Osteoblast (primary cell): ENCODE results near the gene NAP1L5. TPM values are rescaled to one million over a fixed set of nuclear protein-coding genes. Genes with fewer than 3 reads are reported as not detected.

Experiments used
- DNase-seq: peaks from one replicate; pipeline ENCODE4 v3.0.0; 2011; ENCODE audit warnings: low spot score, mixed read lengths; ENCODE audit not compliant: insufficient read length; ENCODE audit errors: missing footprints
- H2AFZ ChIP-seq: 2 replicates; pipeline ENCODE4 v1.6.0; 2011; ENCODE audit warnings: mild to moderate bottlenecking, low read length
- H3K27ac ChIP-seq: 2 replicates; pipeline ENCODE4 v1.5.1; 2011; ENCODE audit warnings: mild to moderate bottlenecking, low read depth, low read length, moderate library complexity
- H3K27me3 ChIP-seq: 2 replicates; pipeline ENCODE4 v1.6.0; 2012; ENCODE audit warnings: mild to moderate bottlenecking, control low read depth, inconsistent platforms, low read length, moderate library complexity; ENCODE audit not compliant: insufficient read depth
- H3K36me3 ChIP-seq: 2 replicates; pipeline ENCODE4 v1.5.1; 2011; ENCODE audit warnings: mild to moderate bottlenecking, low read length, control low read depth, moderate library complexity; ENCODE audit not compliant: insufficient read depth
- H3K4me1 ChIP-seq: 2 replicates; pipeline ENCODE4 v1.5.1; 2011; ENCODE audit warnings: mild to moderate bottlenecking, low read length, control low read depth, moderate library complexity; ENCODE audit not compliant: insufficient read depth
- H3K4me2 ChIP-seq: 2 replicates; pipeline ENCODE4 v1.6.0; 2011; ENCODE audit warnings: mild to moderate bottlenecking, low read length; ENCODE audit not compliant: insufficient read depth
- H3K4me3 ChIP-seq: fragments of 200-600 bp; sonication (generic); 3 replicates; pipeline ENCODE4 v1.5.1; 2012; ENCODE audit warnings: mild to moderate bottlenecking, low read length, inconsistent platforms; ENCODE audit not compliant: insufficient read depth
- H3K79me2 ChIP-seq: 2 replicates; pipeline ENCODE4 v1.6.0; 2012; ENCODE audit warnings: mild to moderate bottlenecking, low read length, control low read depth, inconsistent platforms; ENCODE audit not compliant: insufficient read depth
- H3K9me3 ChIP-seq: 2 replicates; pipeline ENCODE4 v1.5.1; 2011; ENCODE audit warnings: low read depth, low read length, control low read depth
- H4K20me1 ChIP-seq: 2 replicates; pipeline ENCODE4 v1.6.0; 2012; ENCODE audit warnings: mild to moderate bottlenecking, low read length, control low read depth; ENCODE audit not compliant: insufficient read depth
- CTCF ChIP-seq: IDR thresholded peaks from 2 replicates; pipeline ENCODE4 v1.5.1; 2011; ENCODE audit warnings: mild to moderate bottlenecking, low read depth, low read length, moderate library complexity; ENCODE audit errors: extremely low read depth
- total RNA-seq: library from RNA; depleted of rRNA; stranded (reverse); fragments of >200 nt; gene quantifications from 2 replicates; pipeline ENCODE4 v1.2.3, GENCODE V29; 2012

The NAP1L5 gene
- total RNA-seq, 1 donor = 5.1 TPM

DNA sequence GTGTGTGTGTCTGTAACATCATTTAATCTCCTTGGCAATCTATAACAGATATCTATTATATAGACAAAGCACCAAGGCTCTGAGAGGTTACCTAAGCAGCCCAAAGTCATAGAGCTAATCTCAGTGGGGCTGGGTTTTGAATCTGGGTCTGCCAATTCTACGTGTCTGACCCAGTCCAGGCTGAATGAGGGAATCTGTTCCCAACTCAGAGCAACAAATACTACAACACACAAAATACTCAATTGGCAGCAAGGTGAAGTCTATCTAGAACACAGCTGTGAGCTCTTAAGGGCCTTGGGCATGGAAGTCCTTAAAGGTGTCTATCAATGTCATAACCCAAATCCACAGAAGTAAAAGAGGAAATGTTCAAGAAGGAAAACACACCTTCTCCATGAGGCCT is 47.5 kb upstream of the NAP1L5 start:
- TF ChIP-seq CTCF = no peak
- Histone ChIP-seq H4K20me1 (no peaks in the 10 kb centered on the region), H3K27me3 (no peaks in the 10 kb centered on the region), H3K9me3 (no peaks in the 10 kb centered on the region), H3K4me2 (no peak overlapping the region), H3K4me3 (no peak overlapping the region), H3K4me1 (peaks cover 25% of the 10 kb centered on the region), H3K79me2 (no peaks in the 10 kb centered on the region), H3K36me3 (peaks cover 21% of the 10 kb centered on the region), H3K27ac (no peak overlapping the region), H2AFZ (no peak overlapping the region)
- no peak for DNase-seq

DNA sequence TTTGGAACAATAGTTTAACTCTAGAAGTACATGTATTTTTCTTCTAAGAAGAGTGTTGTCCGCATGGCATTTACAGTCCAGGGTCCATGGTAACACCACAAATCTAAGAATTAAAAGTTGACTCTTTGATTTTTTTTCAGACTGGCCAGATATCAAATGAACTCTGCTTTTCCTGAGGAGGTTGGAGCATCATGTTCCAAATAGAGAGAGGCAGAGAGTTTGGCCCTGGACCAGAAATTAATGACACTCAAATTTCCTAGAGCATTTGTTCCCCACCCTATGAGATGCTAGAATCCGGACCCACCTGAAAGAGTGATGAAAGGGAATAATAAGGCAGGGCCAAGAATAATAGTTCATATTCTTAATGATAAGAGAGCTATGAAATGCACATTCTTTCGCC is 47.0 kb upstream of the NAP1L5 start:
- Histone ChIP-seq H3K79me2 (no peaks in the 10 kb centered on the region), H2AFZ (no peak overlapping the region), H3K9me3 (no peaks in the 10 kb centered on the region), H3K27me3 (no peaks in the 10 kb centered on the region), H3K4me3 (no peak overlapping the region), H3K36me3 (peaks cover 19% of the 10 kb centered on the region), H4K20me1 (no peaks in the 10 kb centered on the region), H3K4me1 (peaks cover 25% of the 10 kb centered on the region), H3K4me2 (no peak overlapping the region), H3K27ac (peak overlapping the region; percentile 96)
- DNase-seq = peak; percentile 36
- TF ChIP-seq CTCF = no peak

GRCh38 chr4:88743696-88744095 is 46.1 kb upstream of the NAP1L5 start:
- peaks cover 25% of the 10 kb centered on the region for H3K4me1 ChIP-seq
- no peak for TF ChIP-seq CTCF
- H3K4me3 ChIP-seq = no peak overlapping the region
- peaks cover 12% of the 10 kb centered on the region for H3K36me3 ChIP-seq
- no peaks in the 10 kb centered on the region for H3K79me2 ChIP-seq
- H3K27me3 ChIP-seq = no peaks in the 10 kb centered on the region
- H4K20me1 ChIP-seq = no peaks in the 10 kb centered on the region
- H3K9me3 ChIP-seq = no peaks in the 10 kb centered on the region
- H3K27ac ChIP-seq = peak overlapping the region; percentile 96
- H2AFZ ChIP-seq = no peak overlapping the region
- peak; percentile 93 for DNase-seq
- H3K4me2 ChIP-seq = peak overlapping the region; percentile 44

DNA sequence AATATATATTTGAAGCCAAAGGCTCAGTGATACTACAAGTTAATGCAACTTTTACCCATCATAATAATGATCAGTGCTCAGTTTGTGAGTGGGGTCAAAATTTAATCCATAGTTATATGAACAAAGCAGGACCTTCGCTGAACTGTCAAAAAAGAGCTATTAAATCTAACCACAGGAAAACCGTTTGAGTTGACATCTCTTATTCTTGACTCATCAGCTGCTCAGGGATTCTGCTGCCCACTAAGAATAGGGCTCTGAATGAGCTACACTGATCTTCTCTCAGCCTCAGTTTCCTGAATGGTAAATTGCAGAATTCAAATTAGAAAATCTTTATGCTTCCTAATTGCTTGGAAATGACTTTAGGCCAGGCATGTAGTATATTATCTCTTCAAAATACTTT is 44.9 kb upstream of the NAP1L5 start:
- no peak for DNase-seq
- Histone ChIP-seq H4K20me1 (no peaks in the 10 kb centered on the region), H2AFZ (no peak overlapping the region), H3K27me3 (no peaks in the 10 kb centered on the region), H3K4me1 (peaks cover 25% of the 10 kb centered on the region), H3K4me3 (no peak overlapping the region), H3K9me3 (no peaks in the 10 kb centered on the region), H3K79me2 (no peaks in the 10 kb centered on the region), H3K27ac (peak overlapping the region; percentile 96), H3K36me3 (peaks cover 10% of the 10 kb centered on the region), H3K4me2 (no peak overlapping the region)
- no peak for TF ChIP-seq CTCF
